Peyer's patch (tissue), 4 donors: Measurements from ENCODE around the gene UBE2C. TPM values are rescaled to one million over a fixed set of nuclear protein-coding genes. Genes with fewer than 3 reads are reported as not detected.
A peak's percentile ranks its signal among the peaks of the same experiment; 100 is the strongest.
"Not testable (repeated sequence)": the region's sequence is repeated elsewhere in the genome, so short reads cannot be mapped to it uniquely, and the experiment has no call there.

Source experiments
- DNase-seq, 3 donors: peaks; one replicate each; pipeline ENCODE4 v3.0.0-alpha.2; 2017 to 2019
- H3K27ac ChIP-seq, 4 donors: fragments of 200-600 bp; sonication (generic); one replicate each; pipeline ENCODE4 v1.5.1; 2016 to 2019
- H3K27me3 ChIP-seq, 2 donors: fragments of 200-600 bp; sonication (generic); one replicate each; pipeline ENCODE4 v1.5.1; 2019
- H3K36me3 ChIP-seq, 3 donors: fragments of 200-600 bp; sonication (generic); one replicate each; pipeline ENCODE4 v1.5.1; 2016 to 2019
- H3K4me1 ChIP-seq, 4 donors: fragments of 200-600 bp; sonication (generic); one replicate each; pipeline ENCODE4 v1.5.1; 2016 to 2019
- H3K4me3 ChIP-seq, 4 donors: fragments of 200-600 bp; sonication (generic); 1 replicate in 3 of 4; 2 replicates in 1 of 4; pipeline ENCODE4 v1.5.1; 2016 to 2019; ENCODE audit warnings: mild to moderate bottlenecking in 1 of 4
- H3K9me3 ChIP-seq, 4 donors: fragments of 200-600 bp; sonication (generic); one replicate each; pipeline ENCODE4 v1.5.1; 2016 to 2019; ENCODE audit warnings: mild to moderate bottlenecking in 1 of 4
- CTCF ChIP-seq, 6 experiments: fragments of 450-650 bp in 4 of 6; fragments of 200-600 bp in 2 of 6; sonication (generic) in 1 of 6; IDR thresholded peaks; one replicate each; pipeline ENCODE4 v1.5.1; 2017 to 2019; ENCODE audit warnings: antibody characterized with exemption in 6 of 6, mild to moderate bottlenecking in 3 of 6, moderate library complexity in 1 of 6
- POLR2A ChIP-seq, 2 donors: fragments of 450-650 bp; IDR thresholded peaks; one replicate each; pipeline ENCODE4 v1.5.1; 2017; ENCODE audit warnings: antibody characterized with exemption in 2 of 2, mild to moderate bottlenecking in 2 of 2, moderate library complexity in 2 of 2
- total RNA-seq, 4 donors: library from RNA; depleted of rRNA; stranded (reverse); fragments of >200 nt; gene quantifications; one replicate each; pipeline ENCODE4 v1.1.0, GENCODE V29; 2016

UBE2C gene
- total RNA-seq, 4 donors from 2014 or later = 7.3 to 24.8 (median 9.8) TPM

GRCh38 chr20:45792317-45793118 lies 19.9 kb upstream of the UBE2C start:
- no peaks in the 10 kb centered on the region for H3K27me3 ChIP-seq
- no peaks in the 10 kb centered on the region for H3K9me3 ChIP-seq
- H3K4me1 ChIP-seq = peaks cover 0 to 12% (median 3%) of the 10 kb centered on the region in 4 donors
- H3K36me3 ChIP-seq = peaks cover 0 to 38% (median 0%) of the 10 kb centered on the region in 3 donors
- peak overlapping the region; percentile 89 to 93 (median 91) for H3K27ac ChIP-seq
- DNase-seq = peak in 2 of 3 donors; percentile 23 to 50
- peak overlapping the region; percentile 78 to 99 (median 96) for H3K4me3 ChIP-seq
- TF ChIP-seq CTCF (IDR thresholded peaks at IDR 0.05) (no peak), POLR2A (IDR thresholded peaks at IDR 0.05) (no peak)

- H3K4me3 ChIP-seq = no peak overlapping the region
- H3K27ac ChIP-seq = no peak overlapping the region
- DNase-seq = no peak
- H3K9me3 ChIP-seq = no peaks in the 10 kb centered on the region
- H3K4me1 ChIP-seq = peaks cover 0 to 12% (median 3%) of the 10 kb centered on the region in 4 donors
- no peak for TF ChIP-seq CTCF (IDR thresholded peaks at IDR 0.05)
- TF ChIP-seq POLR2A (IDR thresholded peaks at IDR 0.05) = no peak
- peaks cover 0 to 53% (median 0%) of the 10 kb centered on the region in 3 donors for H3K36me3 ChIP-seq
- H3K27me3 ChIP-seq = no peaks in the 10 kb centered on the region
Measured at GRCh38 chr20:45796337-45797065, 15.9 kb upstream of the UBE2C start.

GRCh38 chr20:45797510-45797909 lies 14.9 kb upstream of the UBE2C start:
- H3K4me3 ChIP-seq, DNase-seq, H3K9me3 ChIP-seq, H3K27me3 ChIP-seq, H3K27ac ChIP-seq: not testable (repeated sequence)
- H3K4me1 ChIP-seq = peaks cover 0 to 10% (median 2%) of the 10 kb centered on the region in 4 donors
- peaks cover 0 to 63% (median 0%) of the 10 kb centered on the region in 3 donors for H3K36me3 ChIP-seq

GRCh38 chr20:45797955-45798354 lies 14.5 kb upstream of the UBE2C start:
- not testable (repeated sequence) for H3K9me3 ChIP-seq, H3K4me1 ChIP-seq, H3K27me3 ChIP-seq, H3K27ac ChIP-seq, DNase-seq, H3K4me3 ChIP-seq
- peaks cover 0 to 67% (median 0%) of the 10 kb centered on the region in 3 donors for H3K36me3 ChIP-seq

GRCh38 chr20:45798935-45799642 lies 13.4 kb upstream of the UBE2C start:
- Histone ChIP-seq H3K4me3 (no peak overlapping the region), H3K9me3 (no peaks in the 10 kb centered on the region), H3K36me3 (peaks cover 0 to 72% (median 0%) of the 10 kb centered on the region in 3 donors), H3K27ac (no peak overlapping the region), H3K4me1 (no peaks in the 10 kb centered on the region), H3K27me3 (no peaks in the 10 kb centered on the region)
- peak; percentile 62 to 85 (median 65) for DNase-seq
- no peak for TF ChIP-seq POLR2A (IDR thresholded peaks at IDR 0.05)
- TF ChIP-seq CTCF (IDR thresholded peaks at IDR 0.05) = peak; percentile 25 to 72 (median 64)

- Histone ChIP-seq H3K27me3 (no peaks in the 10 kb centered on the region), H3K4me1 (no peaks in the 10 kb centered on the region), H3K27ac (no peak overlapping the region), H3K36me3 (peaks cover 0 to 72% (median 4%) of the 10 kb centered on the region in 3 donors), H3K4me3 (no peak overlapping the region), H3K9me3 (no peaks in the 10 kb centered on the region)
- TF ChIP-seq POLR2A (IDR thresholded peaks at IDR 0.05) (no peak), CTCF (IDR thresholded peaks at IDR 0.05) (no peak)
- no peak for DNase-seq
Measured at GRCh38 chr20:45801851-45802250, 10.6 kb upstream of the UBE2C start.
